Lung (tissue), 12 donors: ENCODE measurements around the gene MRPL52. TPM values are rescaled to one million over a fixed set of nuclear protein-coding genes. Genes with fewer than 3 reads are reported as not detected.
"Not testable (repeated sequence)": the region's sequence is repeated elsewhere in the genome, so short reads cannot be mapped to it uniquely, and the experiment has no call there.

Source experiments
- ATAC-seq: fragments of 200-7000 bp; cut with Tn5 transposase; one replicate; pipeline ENCODE4 v1.9.1; 2020; ENCODE audit warnings: moderate number of reproducible peaks; ENCODE audit not compliant: insufficient read depth, low FRiP score
- DNase-seq, 3 donors: peaks; one replicate each; pipeline ENCODE4 v3.0.0-alpha.2; 2013 to 2017
- H3K27ac ChIP-seq, 2 donors: one replicate each; pipeline ENCODE4 v1.5.1; 2013; ENCODE audit warnings: mild to moderate bottlenecking in 2 of 2, moderate library complexity in 2 of 2, control low read depth in 1 of 2, inconsistent platforms in 1 of 2, low read depth in 1 of 2, low read length in 1 of 2
- H3K27me3 ChIP-seq, 3 donors: one replicate each; pipeline ENCODE4 v1.5.1; 2013; ENCODE audit warnings: low read length in 2 of 3; ENCODE audit not compliant: control insufficient read depth in 3 of 3, insufficient read depth in 3 of 3
- H3K36me3 ChIP-seq, 4 donors: one replicate each; pipeline ENCODE4 v1.5.1; 2013; ENCODE audit warnings: low read length in 4 of 4, mild to moderate bottlenecking in 1 of 4, moderate library complexity in 1 of 4; ENCODE audit not compliant: control insufficient read depth in 4 of 4, insufficient read depth in 4 of 4
- H3K4me1 ChIP-seq, 5 donors: one replicate each; pipeline ENCODE4 v1.5.1; 2013; ENCODE audit warnings: low read length in 5 of 5, mild to moderate bottlenecking in 2 of 5, moderate library complexity in 1 of 5; ENCODE audit not compliant: control insufficient read depth in 5 of 5, insufficient read depth in 5 of 5
- H3K4me3 ChIP-seq: one replicate; pipeline ENCODE4 v1.5.1; 2013; ENCODE audit warnings: mild to moderate bottlenecking, control low read depth, moderate library complexity
- H3K9ac ChIP-seq, 2 donors: one replicate each; pipeline ENCODE4 v1.5.1; 2013; ENCODE audit warnings: low read length in 2 of 2, control low read depth in 1 of 2; ENCODE audit not compliant: insufficient read depth in 1 of 2
- H3K9me3 ChIP-seq, 4 donors: one replicate each; pipeline ENCODE4 v1.5.1; 2013; ENCODE audit warnings: low read length in 3 of 4, mild to moderate bottlenecking in 1 of 4, moderate library complexity in 1 of 4; ENCODE audit not compliant: control insufficient read depth in 4 of 4, insufficient read depth in 3 of 4
- CTCF ChIP-seq: IDR thresholded peaks from 2 replicates; pipeline ENCODE4 v1.5.1; 2012; ENCODE audit warnings: mild to moderate bottlenecking; ENCODE audit errors: control extremely low read depth, extremely low read depth
- WGBS, 2 donors: extraction: QIAGEN DNeasy Blood & Tissue Kit; methylation state at CpG; one replicate each; pipeline ENCODE4 v1.1.7; 2013; 5-methylcytosine and 5-hydroxymethylcytosine counted together
- polyA plus RNA-seq, 2 donors: library from polyadenylated mRNA; stranded (reverse); fragments of 200-250 nt; gene quantifications; one replicate each; pipeline ENCODE4 v1.2.1, GENCODE V29; 2013
- total RNA-seq, 2 donors: library from RNA; depleted of rRNA in 1 of 2; stranded (reverse); fragments of >200 nt in 1 of 2; gene quantifications; one replicate each; pipeline ENCODE4 v1.2.1, GENCODE V29; 2014 to 2021
- donor health status: control.
- donor health status: control.
- donor health status: Bipolar disorder and iron deficiency.
- donor health status: healthy.
- donor health status: DM: yes; HTN: yes; CAD: no.

The MRPL52 gene
- total and polyA plus RNA-seq, 4 donors = 27.5 to 239 (median 103) TPM

- Histone ChIP-seq H3K9ac (no peak overlapping the region), H3K27ac (peak overlapping the region in 1 of 2 donors; percentile 42), H3K4me1 (no peaks in the 10 kb centered on the region), H3K36me3 (peaks cover 0 to 1% (median 0%) of the 10 kb centered on the region in 4 donors), H3K4me3 (no peak overlapping the region), H3K27me3 (no peaks in the 10 kb centered on the region), H3K9me3 (no peaks in the 10 kb centered on the region)
- DNase-seq (no peak), ATAC-seq (no peak)
- 0 to 47% methylated on average over 1 of the region's 1 CpG for WGBS, 2 donors
- no peak for TF ChIP-seq CTCF
Observed at GRCh38 chr14:22781301-22781991, 48.2 kb upstream of the MRPL52 start.

- H3K4me3 ChIP-seq = no peak overlapping the region
- ATAC-seq (no peak), DNase-seq (no peak)
- no peaks in the 10 kb centered on the region for H3K4me1 ChIP-seq
- no peaks in the 10 kb centered on the region for H3K27me3 ChIP-seq
- no peak overlapping the region for H3K9ac ChIP-seq
- WGBS, 2 donors = 93 to 97% methylated on average over 4 of the region's 4 CpGs
- no peak overlapping the region for H3K27ac ChIP-seq
- TF ChIP-seq CTCF = no peak
- H3K36me3 ChIP-seq = peaks cover 0 to 1% (median 0%) of the 10 kb centered on the region in 4 donors
- no peaks in the 10 kb centered on the region for H3K9me3 ChIP-seq
Observed at GRCh38 chr14:22786685-22787084, 43.0 kb upstream of the MRPL52 start.

- Histone ChIP-seq H3K9ac (no peak overlapping the region), H3K27me3 (no peaks in the 10 kb centered on the region), H3K27ac (peak overlapping the region in 1 of 2 donors; percentile 50), H3K4me1 (no peaks in the 10 kb centered on the region), H3K36me3 (no peaks in the 10 kb centered on the region), H3K9me3 (no peaks in the 10 kb centered on the region), H3K4me3 (no peak overlapping the region)
- DNase-seq (no peak), ATAC-seq (no peak)
- 70 to 82% methylated on average over 3 of the region's 3 CpGs for WGBS, 2 donors
- no peak for TF ChIP-seq CTCF
Observed at GRCh38 chr14:22791301-22791700, 38.4 kb upstream of the MRPL52 start.

GRCh38 chr14:22792158-22792557 is 37.5 kb upstream of the MRPL52 start:
- no peak for TF ChIP-seq CTCF
- DNase-seq (no peak), ATAC-seq (no peak)
- Histone ChIP-seq H3K9ac (no peak overlapping the region), H3K27ac (no peak overlapping the region), H3K27me3 (no peaks in the 10 kb centered on the region), H3K4me1 (peaks cover 0 to 2% (median 0%) of the 10 kb centered on the region in 5 donors), H3K36me3 (no peaks in the 10 kb centered on the region), H3K9me3 (no peaks in the 10 kb centered on the region), H3K4me3 (no peak overlapping the region)
- 93 to 98% methylated on average over 2 of the region's 2 CpGs for WGBS, 2 donors

GRCh38 chr14:22793550-22793949 is 36.1 kb upstream of the MRPL52 start:
- not testable (repeated sequence) for H3K27ac ChIP-seq, DNase-seq, H3K4me1 ChIP-seq, H3K9me3 ChIP-seq, H3K4me3 ChIP-seq, H3K36me3 ChIP-seq, H3K9ac ChIP-seq, ATAC-seq, H3K27me3 ChIP-seq
- WGBS, 2 donors = 81 to 96% methylated on average over 5 of the region's 5 CpGs
